Small intestine (tissue), 7 donors: ENCODE data around the gene HSPG2. TPM values are rescaled to one million over a fixed set of nuclear protein-coding genes. Genes with fewer than 3 reads are reported as not detected.

Source experiments
- DNase-seq, 2 donors: peaks; one replicate each; pipeline versions ENCODE4 v3.0.0 to v3.0.0-alpha.2; 2013
- FAIRE-seq: peaks from 2 replicates; lab custom pipeline; 2012; peaks lifted over from hg19 to GRCh38; lab: Jason Lieb, UNC
- H3K27ac ChIP-seq, 3 donors: one replicate each; pipeline ENCODE4 v1.5.1; 2013; ENCODE audit warnings: low read length in 2 of 3, mild to moderate bottlenecking in 2 of 3, control low read depth in 1 of 3, inconsistent platforms in 1 of 3, low read depth in 1 of 3, moderate library complexity in 1 of 3
- H3K27me3 ChIP-seq, 3 donors: one replicate each; pipeline ENCODE4 v1.6.1; 2013; ENCODE audit warnings: low read length in 3 of 3, inconsistent platforms in 1 of 3; ENCODE audit not compliant: control insufficient read depth in 3 of 3, insufficient read depth in 3 of 3
- H3K36me3 ChIP-seq, 3 donors: one replicate each; pipeline ENCODE4 v1.6.1; 2013; ENCODE audit warnings: low read length in 3 of 3, inconsistent platforms in 1 of 3, low read depth in 1 of 3, mild to moderate bottlenecking in 1 of 3, moderate library complexity in 1 of 3; ENCODE audit not compliant: control insufficient read depth in 3 of 3, insufficient read depth in 2 of 3
- H3K4me1 ChIP-seq, 3 donors: one replicate each; pipeline ENCODE4 v1.6.1; 2013; ENCODE audit warnings: low read length in 2 of 3, inconsistent platforms in 1 of 3, low read depth in 1 of 3, mild to moderate bottlenecking in 1 of 3, moderate library complexity in 1 of 3; ENCODE audit not compliant: control insufficient read depth in 3 of 3, insufficient read depth in 2 of 3
- H3K4me3 ChIP-seq, 3 donors: one replicate each; pipeline ENCODE4 v1.5.1; 2013; ENCODE audit warnings: low read length in 3 of 3, control low read depth in 1 of 3, inconsistent platforms in 1 of 3, low read depth in 1 of 3, mild to moderate bottlenecking in 1 of 3, moderate library complexity in 1 of 3
- H3K9me3 ChIP-seq, 2 donors: one replicate each; pipeline ENCODE4 v1.6.1; 2013; ENCODE audit warnings: low read depth in 1 of 2, low read length in 1 of 2; ENCODE audit not compliant: control insufficient read depth in 2 of 2, insufficient read depth in 1 of 2
- whole genome bisulfite sequencing, 3 donors: extraction: QIAGEN DNeasy Blood & Tissue Kit; methylation state at CpG; one replicate each; pipeline ENCODE4 v1.1.7; 2013; 5-methylcytosine and 5-hydroxymethylcytosine counted together
- polyA plus RNA-seq, 4 donors: library from polyadenylated mRNA; stranded (reverse) in 3 of 4; unstranded in 1 of 4; fragments of 200-250 nt in 3 of 4; fragments of 120-200 nt in 1 of 4; gene quantifications; one replicate each; pipeline versions ENCODE4 v1.2.1 to v1.2.3, GENCODE V29; 2013
- donor health status: healthy with polysubstance abuse.
- donor health status: control.
- donor health status: control.
- donor health status: Bipolar disorder and iron deficiency.
- donor health status: healthy.

HSPG2 gene
- polyA plus RNA-seq, 4 donors, result 3.6 to 82.3 (median 36.3) TPM

- Histone ChIP-seq H3K27ac (peak overlapping the region in 1 of 3 donors; percentile 28), H3K9me3 (no peaks in the 10 kb centered on the region), H3K4me3 (no peak overlapping the region), H3K27me3 (no peaks in the 10 kb centered on the region), H3K36me3 (peaks cover 0 to 82% (median 2%) of the 10 kb centered on the region in 3 donors), H3K4me1 (peaks cover 0 to 16% (median 0%) of the 10 kb centered on the region in 3 donors)
- WGBS, 3 donors, result 56 to 76% (median 72%) methylated on average over 11 to 12 of the region's 12 CpGs
- no peak for DNase-seq
- FAIRE-seq, result no peak
These were observed 68.1 kb downstream of the HSPG2 start for GRCh38 chr1:21868941-21869454.

DNA sequence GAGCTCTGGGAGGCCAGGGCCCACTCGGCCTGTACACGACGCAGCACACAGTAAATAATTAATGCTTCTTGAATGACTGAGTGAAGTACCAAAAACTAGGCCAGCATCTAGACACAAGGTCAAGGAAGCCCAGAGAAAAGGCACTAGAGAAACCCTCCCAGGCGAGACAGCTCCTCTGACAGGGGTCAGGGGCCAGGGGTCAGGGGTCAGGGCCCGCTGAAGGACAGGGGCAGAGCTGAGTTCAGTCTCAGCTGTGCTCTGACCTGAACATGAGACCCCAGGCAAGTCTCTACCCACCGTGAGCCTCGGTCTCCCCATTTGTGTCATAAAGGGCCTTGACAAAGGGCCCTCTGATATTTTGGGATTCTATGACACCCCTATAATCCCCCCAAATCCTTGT, 68.6 kb downstream of the HSPG2 start:
- no peaks in the 10 kb centered on the region for H3K27me3 ChIP-seq
- no peak for DNase-seq
- WGBS, 3 donors, result 91 to 93% (median 91%) methylated on average over 7 of the region's 7 CpGs
- peaks cover 0 to 16% (median 0%) of the 10 kb centered on the region in 3 donors for H3K4me1 ChIP-seq
- H3K27ac ChIP-seq, result no peak overlapping the region
- H3K9me3 ChIP-seq, result no peaks in the 10 kb centered on the region
- no peak for FAIRE-seq
- peaks cover 0 to 82% (median under 1%) of the 10 kb centered on the region in 3 donors for H3K36me3 ChIP-seq
- no peak overlapping the region for H3K4me3 ChIP-seq

- DNase-seq, result no peak
- no peaks in the 10 kb centered on the region for H3K27me3 ChIP-seq
- H3K9me3 ChIP-seq, result no peaks in the 10 kb centered on the region
- no peak overlapping the region for H3K27ac ChIP-seq
- H3K4me3 ChIP-seq, result no peak overlapping the region
- FAIRE-seq, result no peak
- H3K36me3 ChIP-seq, result peaks cover 0 to 80% (median 0%) of the 10 kb centered on the region in 3 donors
- WGBS, 3 donors, result 79 to 82% (median 81%) methylated on average over 5 of the region's 5 CpGs
- H3K4me1 ChIP-seq, result peaks cover 0 to 16% (median 0%) of the 10 kb centered on the region in 3 donors
These were observed 69.6 kb downstream of the HSPG2 start for GRCh38 chr1:21867451-21867996.

DNA sequence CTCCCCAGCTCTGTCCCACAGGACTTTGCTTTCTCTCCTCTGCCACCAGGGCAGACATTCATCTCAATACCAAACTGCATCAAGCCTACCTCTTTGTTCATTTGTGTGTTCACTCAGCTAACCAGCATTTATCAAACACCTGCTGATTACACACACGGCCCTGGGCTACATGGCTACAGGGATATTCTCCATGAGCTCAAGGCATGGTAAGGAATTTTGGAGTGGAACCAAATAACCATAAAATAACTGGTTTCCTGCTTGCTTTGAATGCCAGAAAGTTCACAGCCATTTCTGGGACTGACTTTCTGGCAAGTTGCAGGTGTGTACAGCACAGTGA, 70.4 kb downstream of the HSPG2 start:
- H3K4me3 ChIP-seq, result no peak overlapping the region
- FAIRE-seq, result no peak
- H3K9me3 ChIP-seq, result peaks cover 0 to 4% of the 10 kb centered on the region in 2 donors

DNA sequence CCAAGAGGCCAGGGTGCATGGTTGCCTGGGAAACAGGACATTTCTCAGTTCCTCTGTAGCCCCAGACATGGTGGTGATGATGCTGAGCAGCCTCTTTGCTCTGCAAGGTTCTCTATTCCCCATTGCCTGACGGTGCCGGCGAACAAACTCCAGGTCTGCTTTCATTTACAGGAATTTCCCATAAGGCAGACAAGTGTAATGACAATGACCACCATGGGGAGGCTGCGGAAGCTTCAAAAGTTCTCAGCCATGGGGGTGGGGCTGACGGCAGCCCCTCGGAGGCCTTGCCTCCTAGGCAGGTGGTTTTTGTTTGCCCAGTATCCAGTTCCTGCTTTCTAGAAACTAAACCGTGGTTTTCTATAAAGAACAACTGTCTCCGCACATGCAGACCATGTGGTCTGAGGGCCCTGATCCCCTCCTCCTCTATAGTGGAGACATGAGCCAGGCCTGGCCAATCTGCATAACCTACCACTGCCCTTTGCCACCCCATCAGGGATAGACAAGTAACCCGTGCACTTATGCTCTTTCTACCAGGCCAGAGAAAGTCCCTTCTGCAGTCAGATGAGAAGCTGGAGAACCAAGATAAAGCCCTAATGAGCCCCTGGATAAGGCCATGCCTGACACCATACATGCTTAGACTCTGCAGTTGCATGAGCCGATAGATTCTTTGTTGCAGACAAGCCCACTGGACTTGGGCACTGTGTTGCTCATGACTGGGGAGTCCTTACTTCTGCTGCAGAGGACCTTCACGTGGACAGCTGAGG, 71.0 kb downstream of the HSPG2 start:
- Histone ChIP-seq H3K4me3 (no peak overlapping the region), H3K27ac (peak overlapping the region in 2 of 3 donors; percentile 34 to 73), H3K9me3 (peaks cover 0 to 9% of the 10 kb centered on the region in 2 donors), H3K27me3 (no peaks in the 10 kb centered on the region), H3K36me3 (peaks cover 2 to 80% (median 4%) of the 10 kb centered on the region in 3 donors), H3K4me1 (peaks cover 0 to 16% (median 0%) of the 10 kb centered on the region in 3 donors)
- DNase-seq (peak in 1 of 2 donors; percentile 52), FAIRE-seq (no peak)
- WGBS, 3 donors, result 62 to 75% (median 75%) methylated on average over 11 of the region's 11 CpGs

More for the DNA sequence above, 70.4 kb downstream of the HSPG2 start:
- peaks cover 0 to 16% (median 0%) of the 10 kb centered on the region in 3 donors for H3K4me1 ChIP-seq
- DNase-seq, result no peak
- peak overlapping the region in 2 of 3 donors; percentile 25 to 73 for H3K27ac ChIP-seq
- WGBS, 3 donors, result 14 to 48% (median 29%) methylated on average over 1 of the region's 1 CpG
- peaks cover 0 to 80% (median 4%) of the 10 kb centered on the region in 3 donors for H3K36me3 ChIP-seq
- H3K27me3 ChIP-seq, result no peaks in the 10 kb centered on the region

GRCh38 chr1:21865609-21865942, 71.5 kb downstream of the HSPG2 start:
- H3K9me3 ChIP-seq, result peaks cover 0 to 11% of the 10 kb centered on the region in 2 donors
- DNase-seq, result no peak
- H3K4me3 ChIP-seq, result no peak overlapping the region
- peaks cover 2 to 80% (median 4%) of the 10 kb centered on the region in 3 donors for H3K36me3 ChIP-seq
- H3K4me1 ChIP-seq, result peaks cover 0 to 16% (median 0%) of the 10 kb centered on the region in 3 donors
- WGBS, 3 donors, result 92 to 97% (median 93%) methylated on average over 7 of the region's 7 CpGs
- FAIRE-seq, result no peak
- H3K27me3 ChIP-seq, result no peaks in the 10 kb centered on the region
- H3K27ac ChIP-seq, result peak overlapping the region in 1 of 3 donors; percentile 69

GRCh38 chr1:21864730-21865129, 72.4 kb downstream of the HSPG2 start:
- DNase-seq, result no peak
- Histone ChIP-seq H3K9me3 (peaks cover 0 to 11% of the 10 kb centered on the region in 2 donors), H3K4me1 (peaks cover 0 to 16% (median 0%) of the 10 kb centered on the region in 3 donors), H3K27me3 (no peaks in the 10 kb centered on the region), H3K4me3 (no peak overlapping the region), H3K27ac (peak overlapping the region in 1 of 3 donors; percentile 69), H3K36me3 (peaks cover 2 to 80% (median 4%) of the 10 kb centered on the region in 3 donors)
- 92 to 95% (median 95%) methylated on average over 23 to 27 of the region's 27 CpGs for WGBS, 3 donors
- no peak for FAIRE-seq

DNA sequence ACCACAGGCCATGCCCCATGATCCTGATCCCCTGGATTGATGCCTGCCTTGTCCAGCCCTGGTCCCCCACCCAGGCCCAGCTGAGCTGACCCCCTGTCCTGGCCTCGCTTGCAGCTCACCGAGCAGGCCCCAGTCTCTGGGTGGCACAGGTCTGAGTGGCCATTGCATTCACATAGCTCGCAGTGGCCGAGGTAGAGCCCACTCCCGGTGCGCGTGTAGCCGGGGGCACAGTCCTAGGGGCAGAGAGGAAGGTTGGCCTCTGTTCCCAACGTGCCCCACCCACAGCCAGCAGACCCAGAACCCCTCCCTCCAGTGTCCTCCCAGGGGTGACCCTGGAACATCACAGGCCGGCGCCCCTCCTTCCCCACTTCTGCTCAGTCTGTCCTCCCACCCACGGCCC, 73.1 kb downstream of the HSPG2 start:
- DNase-seq (no peak), FAIRE-seq (no peak)
- Histone ChIP-seq H3K36me3 (peaks cover 2 to 82% (median 4%) of the 10 kb centered on the region in 3 donors), H3K4me1 (peaks cover 0 to 16% (median 0%) of the 10 kb centered on the region in 3 donors), H3K9me3 (peaks cover 0 to 11% of the 10 kb centered on the region in 2 donors), H3K4me3 (no peak overlapping the region), H3K27me3 (no peaks in the 10 kb centered on the region), H3K27ac (no peak overlapping the region)
- WGBS, 3 donors, result 92 to 95% (median 92%) methylated on average over 12 of the region's 12 CpGs
